ENCODE data around the gene FLT3.

- TF ChIP-seq FOXJ3 (CRISPR knock-in tag; IDR thresholded peaks at IDR 0.05; ENCODE audit: borderline replicate concordance) = no peak
- TF ChIP-seq POLR2AphosphoS2 (IDR thresholded peaks at IDR 0.05; ENCODE audit: low read depth, low read length) = no peak
- TF ChIP-seq ZFX (CRISPR knock-in tag; IDR thresholded peaks at IDR 0.05; ENCODE audit: low read depth) = no peak
Observed at GRCh38 chr13:27973961-27974662, 126.3 kb downstream of the FLT3 start.
